HG03575 (cell line): ENCODE measurements around the gene TUBG1.

Source experiments
- ATAC-seq: cut with Tn5 transposase; IDR thresholded peaks from one replicate; pipeline ENCODE4 v1.9.1; 2021; ENCODE audit not compliant: unreplicated experiment, insufficient number of reproducible peaks, low FRiP score; ENCODE audit errors: extremely low read depth

The TUBG1 gene

GRCh38 chr17:42609182-42609813, at the start of gene TUBG1, which contains the start of gene RETREG3:
TSS of gene TUBG1 (plus strand) at chr17:42609683. CDS start at chr17:42609738, 55 bp downstream.
TSS of gene RETREG3 (minus strand) at chr17:42609374. CDS start at chr17:42609324, 50 bp downstream.
- peak; percentile 62 for ATAC-seq

- no peak for ATAC-seq
Measured at GRCh38 chr17:42560246-42560645, 49.2 kb upstream of the TUBG1 start.

- no peak for ATAC-seq
Measured at GRCh38 chr17:42561897-42562387, 47.5 kb upstream of the TUBG1 start, which contains the start of gene COASY. TSS of gene COASY (plus strand) at chr17:42562148. CDS start at chr17:42562623, 475 bp downstream.

GRCh38 chr17:42562388-42563142, 46.9 kb upstream of the TUBG1 start:
- no peak for ATAC-seq

GRCh38 chr17:42563143-42563509, 46.4 kb upstream of the TUBG1 start:
- ATAC-seq, result no peak

- ATAC-seq, result no peak
Measured at GRCh38 chr17:42563543-42563942, 45.9 kb upstream of the TUBG1 start.

- ATAC-seq, result no peak
Measured at GRCh38 chr17:42563950-42564349, 45.5 kb upstream of the TUBG1 start.

GRCh38 chr17:42564815-42565522, 44.5 kb upstream of the TUBG1 start:
- no peak for ATAC-seq

- no peak for ATAC-seq
Measured at GRCh38 chr17:42565523-42566214, 43.8 kb upstream of the TUBG1 start.

- no peak for ATAC-seq
Measured at GRCh38 chr17:42566215-42566882, 43.1 kb upstream of the TUBG1 start.

GRCh38 chr17:42566883-42567573, 42.5 kb upstream of the TUBG1 start, which contains the start of gene MLX:
TSS of gene MLX (plus strand) at chr17:42567100. CDS start at chr17:42567125, 25 bp downstream.
- ATAC-seq, result no peak

- ATAC-seq, result no peak
Measured at GRCh38 chr17:42568341-42569111, 41.0 kb upstream of the TUBG1 start.

- no peak for ATAC-seq
Measured at GRCh38 chr17:42571435-42572225, 37.9 kb upstream of the TUBG1 start.

GRCh38 chr17:42573095-42573494, 36.4 kb upstream of the TUBG1 start:
- no peak for ATAC-seq

- ATAC-seq, result no peak
Measured at GRCh38 chr17:42574463-42574862, 35.0 kb upstream of the TUBG1 start.

GRCh38 chr17:42577140-42577531, 32.3 kb upstream of the TUBG1 start:
- no peak for ATAC-seq
